SK-N-SH (cell line): Measurements from ENCODE around the gene RBBP8NL. TPM values are rescaled to one million over a fixed set of nuclear protein-coding genes. Genes with fewer than 3 reads are reported as not detected.
A peak's percentile ranks its signal among the peaks of the same experiment; 100 is the strongest.

Experiments
- CTCF ChIA-PET: fragments of 300-600, 350-600 bp; formaldehyde crosslinking; extraction: SDS; loops from one replicate; lab custom pipeline; 2021; lab: Yijun Ruan, JAX
- POLR2A ChIA-PET: fragments of 350-600 bp; sonication (Branson Sonifier 250); formaldehyde crosslinking; extraction: SDS; loops from one replicate; lab custom pipeline; 2020; ENCODE audit warnings: antibody characterized with exemption, inconsistent platforms; lab: Yijun Ruan, JAX
- DNase-seq: peaks from one replicate; pipeline ENCODE4 v3.0.0; 2012
- H2AFZ ChIP-seq: fragments of 200-600 bp; sonication (generic); 2 replicates; pipeline ENCODE4 v1.8.1; 2016; ENCODE audit warnings: antibody characterized with exemption, mild to moderate bottlenecking, low read depth
- H3F3A ChIP-seq: fragments of 200-600 bp; sonication (generic); replicated peaks from 2 replicates; pipeline ENCODE3; 2016; ENCODE audit warnings: antibody characterized with exemption, mild to moderate bottlenecking; ENCODE audit not compliant: insufficient read depth
- H3K27ac ChIP-seq, 2 experiments: fragments of 200-500 bp in 1 of 2; fragments of 200-600 bp in 1 of 2; sonication (Bioruptor generic) in 1 of 2; sonication (generic), shearing (Covaris generic) in 1 of 2; 2 replicates each; pipeline versions ENCODE4 v1.5.1 to v1.6.1; 2014 to 2016; ENCODE audit warnings: low read depth in 2 of 2, inconsistent platforms in 1 of 2, low read length in 1 of 2, mild to moderate bottlenecking in 1 of 2, mixed read lengths in 1 of 2
- H3K27me3 ChIP-seq: fragments of 200-600 bp; sonication (generic), shearing (Covaris generic); 2 replicates; pipeline ENCODE4 v1.6.1; 2016; ENCODE audit warnings: mixed run types; ENCODE audit not compliant: insufficient read depth
- H3K36me3 ChIP-seq, 2 experiments: fragments of 200-500 bp in 1 of 2; fragments of 200-600 bp in 1 of 2; sonication (Bioruptor generic) in 1 of 2; sonication (generic) in 1 of 2; replicated peaks in 1 of 2; 2 replicates each; pipeline versions ENCODE3 to v1.5.1; 2014 to 2016; ENCODE audit warnings: low read length in 1 of 2, mild to moderate bottlenecking in 1 of 2; ENCODE audit not compliant: insufficient read depth in 2 of 2, control insufficient read depth in 1 of 2
- H3K4me1 ChIP-seq, 2 experiments: fragments of 200-500 bp in 1 of 2; fragments of 200-600 bp in 1 of 2; sonication (Bioruptor generic) in 1 of 2; sonication (generic), shearing (Covaris generic) in 1 of 2; 2 replicates each; pipeline versions ENCODE4 v1.5.1 to v1.6.1; 2014 to 2016; ENCODE audit warnings: low read depth in 1 of 2, low read length in 1 of 2, mixed run types in 1 of 2; ENCODE audit not compliant: insufficient read depth in 2 of 2, control insufficient read depth in 1 of 2
- H3K4me2 ChIP-seq: fragments of 200-600 bp; sonication (generic), shearing (Covaris generic); 2 replicates; pipeline ENCODE4 v1.6.1; 2017; ENCODE audit warnings: mixed run types
- H3K4me3 ChIP-seq, 2 experiments: fragments of 200-500 bp in 1 of 2; fragments of 200-600 bp in 1 of 2; sonication (Bioruptor generic) in 1 of 2; sonication (generic), shearing (Covaris generic) in 1 of 2; 2 replicates each; pipeline versions ENCODE4 v1.5.1 to v1.8.1; 2014 to 2016; ENCODE audit warnings: low read depth in 2 of 2, inconsistent platforms in 1 of 2, low read length in 1 of 2, mild to moderate bottlenecking in 1 of 2, mixed read lengths in 1 of 2, moderate library complexity in 1 of 2
- H3K79me2 ChIP-seq: fragments of 200-600 bp; sonication (generic); 2 replicates; pipeline ENCODE4 v1.8.1; 2017; ENCODE audit warnings: mild to moderate bottlenecking; ENCODE audit not compliant: insufficient read depth
- H3K9ac ChIP-seq: fragments of 200-600 bp; sonication (generic); 2 replicates; pipeline ENCODE4 v1.6.1; 2017; ENCODE audit warnings: mixed run types
- H3K9me2 ChIP-seq: fragments of 200-600 bp; sonication (generic); 2 replicates; pipeline ENCODE4 v1.6.1; 2017; ENCODE audit warnings: mixed run types
- H3K9me3 ChIP-seq: fragments of 200-600 bp; sonication (generic); 2 replicates; pipeline ENCODE4 v1.6.1; 2017; ENCODE audit warnings: mixed run types, mild to moderate bottlenecking, moderate library complexity
- H4K20me1 ChIP-seq: fragments of 200-600 bp; sonication (generic); 2 replicates; pipeline ENCODE4 v1.6.1; 2017; ENCODE audit warnings: mild to moderate bottlenecking, mixed run types; ENCODE audit not compliant: insufficient read depth
- CHD2 ChIP-seq: fragments of 150-350 bp; IDR thresholded peaks from 2 replicates; pipeline ENCODE4 v1.6.1; 2018; ENCODE audit warnings: low read length; ENCODE audit not compliant: partially characterized antibody
- CTCF ChIP-seq: fragments of 200-600 bp; sonication (generic); IDR thresholded peaks from 2 replicates; pipeline ENCODE4 v1.6.1; 2017; ENCODE audit warnings: antibody characterized with exemption, mild to moderate bottlenecking, moderate library complexity
- EP300 ChIP-seq, 2 experiments: IDR thresholded peaks; 2 replicates each; pipeline versions ENCODE4 v1.4.0 to v1.6.1; 2012; ENCODE audit warnings: borderline replicate concordance in 1 of 2, low read depth in 1 of 2, low read length in 1 of 2
- EZH2phosphoT487 ChIP-seq: fragments of 200-600 bp; sonication (generic); IDR thresholded peaks from 2 replicates; pipeline ENCODE4 v1.6.1; 2017; ENCODE audit warnings: low read depth, mixed run types, mild to moderate bottlenecking, antibody characterized with exemption, moderate library complexity, borderline replicate concordance
- FOXJ3 ChIP-seq: sonication (generic); formaldehyde crosslinking; IDR thresholded peaks from 2 replicates; pipeline ENCODE4 v1.5.1; 2020; ENCODE audit warnings: mild to moderate bottlenecking, missing genetic modification reagents
- JUND ChIP-seq: IDR thresholded peaks from 2 replicates; pipeline ENCODE4 v1.4.0; 2012
- MAX ChIP-seq: IDR thresholded peaks from 2 replicates; pipeline ENCODE4 v1.4.0; 2012; ENCODE audit warnings: low read depth
- MXI1 ChIP-seq: IDR thresholded peaks from 2 replicates; pipeline ENCODE4 v1.6.1; 2012; ENCODE audit warnings: mild to moderate bottlenecking, low read depth, low read length, improper control_type of control experiment
- NRF1 ChIP-seq: IDR thresholded peaks from 2 replicates; pipeline ENCODE4 v1.6.1; 2012; ENCODE audit warnings: low read depth, mild to moderate bottlenecking, low read length
- PBX3 ChIP-seq: IDR thresholded peaks from 2 replicates; pipeline ENCODE4; 2012
- RAD21 ChIP-seq: IDR thresholded peaks from 2 replicates; pipeline ENCODE4 v1.6.1; 2012; ENCODE audit warnings: mild to moderate bottlenecking, low read length
- RCOR1 ChIP-seq: fragments of 150-350 bp; IDR thresholded peaks from 2 replicates; pipeline ENCODE4 v1.6.1; 2017; ENCODE audit warnings: antibody characterized with exemption, low read length
- RFX5 ChIP-seq: IDR thresholded peaks from 2 replicates; pipeline ENCODE4 v1.6.1; 2012; ENCODE audit warnings: mild to moderate bottlenecking, improper control_type of control experiment, low read length
- RXRA ChIP-seq: IDR thresholded peaks from 2 replicates; pipeline ENCODE4 v1.4.0; 2012; ENCODE audit warnings: low read depth, mild to moderate bottlenecking, borderline replicate concordance
- SIN3A ChIP-seq: IDR thresholded peaks from 2 replicates; pipeline ENCODE4 v1.6.1; 2012; ENCODE audit warnings: low read depth, mild to moderate bottlenecking, low read length, moderate library complexity, borderline replicate concordance
- TAF1 ChIP-seq: IDR thresholded peaks from 2 replicates; pipeline ENCODE4 v1.6.1; 2012; ENCODE audit warnings: low read depth, mild to moderate bottlenecking, low read length, moderate library complexity, borderline replicate concordance
- TCF12 ChIP-seq: IDR thresholded peaks from 2 replicates; pipeline ENCODE4 v1.4.0; 2012
- TEAD4 ChIP-seq: IDR thresholded peaks from 2 replicates; pipeline ENCODE4 v1.4.0; 2012; ENCODE audit warnings: mild to moderate bottlenecking, borderline replicate concordance; ENCODE audit not compliant: insufficient read depth
- USF2 ChIP-seq: fragments of 150-350 bp; IDR thresholded peaks from 2 replicates; pipeline ENCODE4 v1.6.1; 2017; ENCODE audit warnings: antibody characterized with exemption, low read length, low read depth, borderline replicate concordance
- YY1 ChIP-seq: IDR thresholded peaks from 2 replicates; pipeline ENCODE4 v1.4.0; 2012; ENCODE audit warnings: low read depth, mild to moderate bottlenecking
- WGBS: methylation state at CpG from one replicate; pipeline ENCODE4 v1.1.6; 2017; ENCODE audit warnings: low lambda C conversion rate; 5-methylcytosine and 5-hydroxymethylcytosine counted together
- polyA plus RNA-seq, 3 experiments: library from polyadenylated mRNA; depleted of rRNA; stranded (reverse); fragments of >200 nt; gene quantifications; 2 replicates each; pipeline ENCODE4 v1.2.3, GENCODE V29; 2012
- TF ChIP-seq, protein P1 (sequence below): IDR thresholded peaks from 2 replicates; pipeline ENCODE4 v1.4.0; 2012; ENCODE audit warnings: low read depth, borderline replicate concordance

RBBP8NL gene
- polyA plus RNA-seq, 1 of the 3 experiments (the other 2 are of a cell fraction) = not detected

DNA sequence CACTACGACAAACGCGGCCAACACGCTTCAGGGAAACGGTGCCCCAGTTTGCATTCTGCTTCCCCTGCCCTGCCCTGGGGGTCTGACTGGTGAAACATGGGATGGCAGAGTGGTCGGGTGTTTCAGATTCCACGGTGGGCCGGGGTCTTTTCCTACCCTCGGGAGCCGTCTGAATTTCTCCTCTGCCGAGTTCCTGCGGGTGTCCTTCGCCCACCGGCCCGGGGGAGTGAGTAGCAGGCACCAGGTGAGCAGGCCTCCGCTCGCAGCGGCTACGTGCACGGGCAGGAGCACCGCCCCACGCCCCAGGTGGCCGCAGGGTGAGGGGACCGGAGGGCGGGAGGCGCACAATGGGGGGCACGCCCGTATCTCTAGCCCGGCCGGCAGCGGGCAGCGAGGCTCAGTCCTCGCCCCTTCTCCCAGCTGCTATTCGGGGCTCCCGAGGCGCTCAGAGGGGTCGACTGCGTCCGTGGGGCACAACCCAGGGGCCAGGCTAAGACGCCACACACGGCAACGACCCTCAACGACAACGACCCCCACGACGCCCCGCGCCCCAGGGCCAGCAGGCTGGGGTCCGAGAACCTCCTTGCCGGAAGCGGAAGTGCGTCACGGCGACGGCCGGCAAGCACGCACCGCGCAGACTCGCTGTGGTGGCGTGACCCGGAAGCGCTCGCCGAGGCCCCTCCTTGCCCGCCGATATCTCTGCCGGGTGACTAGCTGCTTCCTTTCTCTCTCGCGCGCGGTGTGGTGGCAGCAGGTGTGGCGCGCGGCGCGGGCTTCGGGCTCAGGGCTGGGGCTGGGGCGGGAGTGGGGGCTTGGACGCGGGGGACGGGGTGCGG lies 40.7 kb downstream of the RBBP8NL start, which contains the start of gene RPS21 (continued):
- no peak for TF ChIP-seq CTCF
- no peak for TF ChIP-seq TEAD4
- no peak for TF ChIP-seq YY1
- peak; percentile 94 for TF ChIP-seq MAX
- peak; percentile 77 for TF ChIP-seq NRF1
- no peak for TF ChIP-seq EZH2phosphoT487
- TF ChIP-seq PBX3 = no peak
- TF ChIP-seq JUND = no peak
- no peak for TF ChIP-seq RAD21
- TF ChIP-seq TCF12 = no peak
- peak; percentile 91; the same call in 1 of the 2 replicates for TF ChIP-seq SIN3A
- TF ChIP-seq, all 33 proteins: peak for 10

- CTCF ChIA-PET = interaction anchor here (0.6 to 5.6 kb wide), 42 partner anchors 9 to 425 kb away, joined by 3 to 127 read pairs (median 4); partner anchors contain the start of genes ADRM1, LAMA5 and OSBPL2
- WGBS = 68% methylated on average over 13 of the region's 18 CpGs
- H3K27me3 ChIP-seq = no peaks in the 10 kb centered on the region
- H3K4me2 ChIP-seq = no peak overlapping the region
- no peak overlapping the region for H3K9ac ChIP-seq
- no peaks in the 10 kb centered on the region for H3K9me3 ChIP-seq
- peaks cover 7 to 9% of the 10 kb centered on the region in 2 experiments; a peak in 2 of 4 replicates for H3K4me1 ChIP-seq
- H2AFZ ChIP-seq = no peak overlapping the region
- peak; percentile 90 for DNase-seq
- H4K20me1 ChIP-seq = peaks cover 10% of the 10 kb centered on the region; the same call in 1 of the 2 replicates
- H3K4me3 ChIP-seq = no peak overlapping the region; a peak in 1 of 4 replicates
- no peaks in the 10 kb centered on the region for H3K9me2 ChIP-seq
- peaks cover 3 to 6% of the 10 kb centered on the region in 2 experiments for H3K36me3 ChIP-seq
- POLR2A ChIA-PET = interaction anchor here (0.6 to 1.5 kb wide), 3 partner anchors 14 to 76 kb away, joined by 4 to 8 read pairs (median 5); partner anchors contain the start of gene LAMA5
- peaks cover 64% of the 10 kb centered on the region for H3K79me2 ChIP-seq
- H3F3A ChIP-seq = peaks cover 16% of the 10 kb centered on the region
- no peak overlapping the region for H3K27ac ChIP-seq
- TF ChIP-seq RXRA (no peak), MXI1 (peak; percentile 73), RFX5 (no peak), USF2 (no peak), TAF1 (no peak), JUND (no peak), CHD2 (no peak), EP300 (IDR thresholded peaks at IDR 0.05; ENCODE audit: borderline replicate concordance in 1 of 2, low read depth in 1 of 2, low read length in 1 of 2) (no peak), FOXJ3 (CRISPR knock-in tag) (no peak), RCOR1 (0 out of 2 replicates have a peak, but pooled peaks have one; percentile 41)
- TF ChIP-seq, protein P1, sequence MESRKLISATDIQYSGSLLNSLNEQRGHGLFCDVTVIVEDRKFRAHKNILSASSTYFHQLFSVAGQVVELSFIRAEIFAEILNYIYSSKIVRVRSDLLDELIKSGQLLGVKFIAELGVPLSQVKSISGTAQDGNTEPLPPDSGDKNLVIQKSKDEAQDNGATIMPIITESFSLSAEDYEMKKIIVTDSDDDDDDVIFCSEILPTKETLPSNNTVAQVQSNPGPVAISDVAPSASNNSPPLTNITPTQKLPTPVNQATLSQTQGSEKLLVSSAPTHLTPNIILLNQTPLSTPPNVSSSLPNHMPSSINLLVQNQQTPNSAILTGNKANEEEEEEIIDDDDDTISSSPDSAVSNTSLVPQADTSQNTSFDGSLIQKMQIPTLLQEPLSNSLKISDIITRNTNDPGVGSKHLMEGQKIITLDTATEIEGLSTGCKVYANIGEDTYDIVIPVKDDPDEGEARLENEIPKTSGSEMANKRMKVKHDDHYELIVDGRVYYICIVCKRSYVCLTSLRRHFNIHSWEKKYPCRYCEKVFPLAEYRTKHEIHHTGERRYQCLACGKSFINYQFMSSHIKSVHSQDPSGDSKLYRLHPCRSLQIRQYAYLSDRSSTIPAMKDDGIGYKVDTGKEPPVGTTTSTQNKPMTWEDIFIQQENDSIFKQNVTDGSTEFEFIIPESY = no peak
Measured at GRCh38 chr20:62382306-62383198, 44.8 kb downstream of the RBBP8NL start.
